Breast epithelium (tissue), 4 donors: Measurements from ENCODE around the gene IL12RB1. TPM values are rescaled to one million over a fixed set of nuclear protein-coding genes. Genes with fewer than 3 reads are reported as not detected.

Experiments
- DNase-seq, 2 donors: peaks; one replicate each; pipeline ENCODE4 v3.0.0-alpha.2; 2019; ENCODE audit warnings: low spot score in 2 of 2
- H3K27ac ChIP-seq, 2 donors: fragments of 200-600 bp; sonication (generic) in 1 of 2; one replicate each; pipeline ENCODE4 v1.5.1; 2016 to 2019; ENCODE audit warnings: mild to moderate bottlenecking in 1 of 2
- H3K27me3 ChIP-seq, 2 donors: fragments of 200-600 bp; sonication (generic) in 1 of 2; one replicate each; pipeline versions ENCODE4 v1.5.1 to v1.6.0; 2017 to 2019; ENCODE audit warnings: control low read depth in 1 of 2, mild to moderate bottlenecking in 1 of 2
- H3K36me3 ChIP-seq: fragments of 200-600 bp; one replicate; pipeline ENCODE4 v1.5.1; 2019
- H3K4me1 ChIP-seq, 2 donors: fragments of 200-600 bp; sonication (generic); one replicate each; pipeline ENCODE4 v1.5.1; 2016 to 2019; ENCODE audit warnings: control low read depth in 1 of 2
- H3K4me3 ChIP-seq, 3 donors: fragments of 200-600 bp; sonication (generic); 1 replicate in 2 of 3; 2 replicates in 1 of 3; pipeline ENCODE4 v1.5.1; 2016 to 2019; ENCODE audit warnings: mild to moderate bottlenecking in 3 of 3, moderate library complexity in 2 of 3
- H3K9me3 ChIP-seq, 2 donors: fragments of 200-600 bp; sonication (generic) in 1 of 2; one replicate each; pipeline ENCODE4 v1.5.1; 2016 to 2019; ENCODE audit warnings: control low read depth in 1 of 2
- CTCF ChIP-seq, 3 donors: fragments of 450-650 bp; IDR thresholded peaks; one replicate each; pipeline ENCODE4 v1.5.1; 2016 to 2017; ENCODE audit warnings: antibody characterized with exemption in 3 of 3, mild to moderate bottlenecking in 3 of 3, moderate library complexity in 3 of 3
- POLR2A ChIP-seq: fragments of 450-650 bp; IDR thresholded peaks from one replicate; pipeline ENCODE4 v1.6.1; 2016; ENCODE audit warnings: antibody characterized with exemption, mild to moderate bottlenecking, moderate library complexity
- POLR2AphosphoS5 ChIP-seq, 3 donors: sonication (generic); formaldehyde crosslinking; IDR thresholded peaks; one replicate each; pipeline ENCODE4 v1.6.1; 2017; ENCODE audit warnings: antibody characterized with exemption in 3 of 3
- intact Hi-C: fragments of 100-400 bp; cut with DNase I; formaldehyde crosslinking; loops from one replicate; pipeline ENCODE4 v1.15.1; 2023; ENCODE audit warnings: low total_unique reads
- total RNA-seq, 3 donors: library from RNA; depleted of rRNA; stranded (reverse); fragments of >200 nt; gene quantifications; one replicate each; pipeline ENCODE4 v1.1.0, GENCODE V29; 2016

IL12RB1 gene
- total RNA-seq, 3 donors from 2014 or later: 0.98 to 2.1 (median 1.6) TPM

- Histone ChIP-seq H3K4me3 (peak overlapping the region; percentile 75 to 80 (median 78)), H3K27me3 (no peaks in the 10 kb centered on the region), H3K4me1 (peaks cover 0 to 8% of the 10 kb centered on the region in 2 donors), H3K27ac (peak overlapping the region; percentile 67 to 69), H3K36me3 (no peaks in the 10 kb centered on the region), H3K9me3 (no peaks in the 10 kb centered on the region)
- DNase-seq: no peak
- intact Hi-C loops: loop anchor here (1.0 to 10.0 kb wide), 2 partner anchors 23 to 46 kb away; no protein-coding TSS in a partner anchor
- TF ChIP-seq CTCF (IDR thresholded peaks at IDR 0.05) (no peak), POLR2A (no peak), POLR2AphosphoS5 (IDR thresholded peaks at IDR 0.05) (no peak)
Measured at GRCh38 chr19:18118420-18119012, 31.8 kb upstream of the IL12RB1 start.

- Histone ChIP-seq H3K36me3 (no peaks in the 10 kb centered on the region), H3K4me1 (peaks cover 0 to 8% of the 10 kb centered on the region in 2 donors), H3K27me3 (no peaks in the 10 kb centered on the region), H3K4me3 (peak overlapping the region; percentile 75 to 80 (median 78)), H3K27ac (peak overlapping the region; percentile 67 to 69), H3K9me3 (no peaks in the 10 kb centered on the region)
- TF ChIP-seq POLR2A (no peak), POLR2AphosphoS5 (IDR thresholded peaks at IDR 0.05) (no peak), CTCF (IDR thresholded peaks at IDR 0.05) (no peak)
- intact Hi-C loops: loop anchor here (10.0 kb wide), 1 partner anchor 47 kb away; no protein-coding TSS in a partner anchor
- peak; percentile 52 to 73 for DNase-seq
Measured at GRCh38 chr19:18117692-18118378, 31.1 kb upstream of the IL12RB1 start.

- peak overlapping the region; percentile 75 to 80 (median 78) for H3K4me3 ChIP-seq
- no peak for TF ChIP-seq POLR2A
- no peak for TF ChIP-seq CTCF (IDR thresholded peaks at IDR 0.05)
- intact Hi-C loops: loop anchor here (10.0 kb wide), 1 partner anchor 47 kb away; no protein-coding TSS in a partner anchor
- peak overlapping the region; percentile 67 to 69 for H3K27ac ChIP-seq
- H3K4me1 ChIP-seq: peaks cover 0 to 8% of the 10 kb centered on the region in 2 donors
- H3K27me3 ChIP-seq: no peaks in the 10 kb centered on the region
- no peaks in the 10 kb centered on the region for H3K36me3 ChIP-seq
- DNase-seq: no peak
- H3K9me3 ChIP-seq: no peaks in the 10 kb centered on the region
Measured at GRCh38 chr19:18117364-18117691, 30.6 kb upstream of the IL12RB1 start.

- H3K27me3 ChIP-seq: no peaks in the 10 kb centered on the region
- H3K4me3 ChIP-seq: no peak overlapping the region
- TF ChIP-seq CTCF (IDR thresholded peaks at IDR 0.05) (no peak), POLR2AphosphoS5 (IDR thresholded peaks at IDR 0.05) (no peak), POLR2A (no peak)
- H3K36me3 ChIP-seq: no peaks in the 10 kb centered on the region
- H3K9me3 ChIP-seq: no peaks in the 10 kb centered on the region
- intact Hi-C loops: loop anchor here (10.0 kb wide), 1 partner anchor 50 kb away; no protein-coding TSS in a partner anchor
- H3K4me1 ChIP-seq: peaks cover 0 to 11% of the 10 kb centered on the region in 2 donors
- no peak overlapping the region for H3K27ac ChIP-seq
- no peak for DNase-seq
Measured at GRCh38 chr19:18114483-18114882, 27.7 kb upstream of the IL12RB1 start.

GRCh38 chr19:18113827-18114226 is 27.1 kb upstream of the IL12RB1 start:
- Histone ChIP-seq H3K36me3 (no peaks in the 10 kb centered on the region), H3K27ac (no peak overlapping the region), H3K4me3 (no peak overlapping the region), H3K4me1 (peaks cover 0 to 11% of the 10 kb centered on the region in 2 donors), H3K9me3 (no peaks in the 10 kb centered on the region), H3K27me3 (no peaks in the 10 kb centered on the region)
- no peak for DNase-seq
- intact Hi-C loops: loop anchor here (10.0 kb wide), 1 partner anchor 51 kb away; no protein-coding TSS in a partner anchor
- TF ChIP-seq POLR2A: no peak
- no peak for TF ChIP-seq CTCF (IDR thresholded peaks at IDR 0.05)
- no peak for TF ChIP-seq POLR2AphosphoS5 (IDR thresholded peaks at IDR 0.05)
